C4-2B (cell line): Measurements from ENCODE around the gene GPHN.
A peak's percentile ranks its signal among the peaks of the same experiment; 100 is the strongest.

ENCODE experiments used
- CTCF ChIP-seq: fragments of 450-650 bp; conservative IDR thresholded peaks from 2 replicates; pipeline ENCODE4 v1.5.1; 2017; ENCODE audit warnings: mild to moderate bottlenecking
- ZFX ChIP-seq: fragments of 450-650 bp; IDR thresholded peaks from 2 replicates; pipeline ENCODE4 v1.6.1; 2017

- TF ChIP-seq CTCF (peak; percentile 57), ZFX (no peak)
Measured at GRCh38 chr14:66662374-66662773, 154.4 kb downstream of the GPHN start.
